HEK293 (cell line): ENCODE data around the gene DNAAF5.
"Not testable (repeated sequence)": the region's sequence is repeated elsewhere in the genome, so short reads cannot be mapped to it uniquely, and the experiment has no call there.

Experiments
- CTCF ChIA-PET: fragments of 350-600 bp; formaldehyde crosslinking; extraction: SDS; loops from one replicate; lab custom pipeline; 2021; ENCODE audit warnings: antibody characterized with exemption; lab: Yijun Ruan, JAX
- POLR2A ChIA-PET: fragments of 300-600 bp; formaldehyde crosslinking; extraction: SDS; loops from one replicate; lab custom pipeline; 2020; ENCODE audit warnings: antibody characterized with exemption, inconsistent platforms; lab: Yijun Ruan, JAX
- H3K27ac ChIP-seq: fragments of 200-500 bp; sonication (Bioruptor generic); 2 replicates; pipeline ENCODE4 v1.5.1; 2014; ENCODE audit warnings: low read depth, low read length, control low read depth, inconsistent platforms; ENCODE audit errors: extremely low read depth
- H3K36me3 ChIP-seq, 2 experiments: fragments of 200-500 bp in 1 of 2; sonication (Bioruptor generic) in 1 of 2; 1 replicate in 1 of 2; 2 replicates in 1 of 2; pipeline ENCODE4 v1.5.1; 2014 to 2017; ENCODE audit warnings: inconsistent platforms in 2 of 2, low read length in 2 of 2; ENCODE audit not compliant: control insufficient read depth in 2 of 2, insufficient read depth in 1 of 2
- H3K4me1 ChIP-seq: fragments of 200-500 bp; sonication (Bioruptor generic); 2 replicates; pipeline ENCODE4 v1.5.1; 2014; ENCODE audit warnings: mild to moderate bottlenecking, low read length, inconsistent platforms; ENCODE audit not compliant: control insufficient read depth, insufficient read depth
- H3K4me3 ChIP-seq: 2 replicates; pipeline ENCODE4 v1.5.1; 2011; ENCODE audit warnings: low read depth, mild to moderate bottlenecking, control low read depth, low read length, moderate library complexity
- H3K9me3 ChIP-seq: fragments of 200-500 bp; sonication (Bioruptor generic); 2 replicates; pipeline ENCODE4 v1.5.1; 2014; ENCODE audit warnings: low read depth, low read length, inconsistent platforms; ENCODE audit not compliant: control insufficient read depth, insufficient read depth
- GLIS1 ChIP-seq: fragments of 450-650 bp; formaldehyde crosslinking; IDR thresholded peaks from 2 replicates; pipeline ENCODE4 v1.5.1; 2016; ENCODE audit warnings: missing biosample characterization, missing genetic modification characterization
- MYNN ChIP-seq: fragments of 450-650 bp; formaldehyde crosslinking; IDR thresholded peaks from 2 replicates; pipeline ENCODE4 v1.5.1; 2016; ENCODE audit warnings: missing biosample characterization, missing genetic modification characterization, borderline replicate concordance
- OVOL3 ChIP-seq: fragments of 450-650 bp; formaldehyde crosslinking; IDR thresholded peaks from 2 replicates; pipeline ENCODE4 v1.5.1; 2016; ENCODE audit warnings: missing biosample characterization, missing genetic modification characterization
- SCRT2 ChIP-seq: fragments of 450-650 bp; formaldehyde crosslinking; IDR thresholded peaks from 2 replicates; pipeline ENCODE4 v1.5.1; 2016; ENCODE audit warnings: missing biosample characterization, missing genetic modification characterization
- ZBTB7A ChIP-seq: fragments of 450-650 bp; formaldehyde crosslinking; IDR thresholded peaks from 2 replicates; pipeline ENCODE4 v1.5.1; 2016; ENCODE audit warnings: low read depth, missing biosample characterization, missing genetic modification characterization
- ZFP3 ChIP-seq: fragments of 450-650 bp; formaldehyde crosslinking; IDR thresholded peaks from 2 replicates; pipeline ENCODE4 v1.5.1; 2016; ENCODE audit warnings: low read depth, missing biosample characterization, missing genetic modification characterization
- ZNF132 ChIP-seq: fragments of 450-650 bp; formaldehyde crosslinking; IDR thresholded peaks from 2 replicates; pipeline ENCODE4 v1.5.1; 2017; ENCODE audit warnings: missing biosample characterization, missing genetic modification characterization, borderline replicate concordance
- ZNF16 ChIP-seq: fragments of 450-650 bp; formaldehyde crosslinking; IDR thresholded peaks from 2 replicates; pipeline ENCODE4 v1.5.1; 2016; ENCODE audit warnings: low read depth, missing biosample characterization, missing genetic modification characterization
- ZNF19 ChIP-seq: fragments of 450-650 bp; formaldehyde crosslinking; IDR thresholded peaks from 2 replicates; pipeline ENCODE4; 2016; ENCODE audit warnings: missing biosample characterization, missing genetic modification characterization, low read depth
- ZNF221 ChIP-seq: fragments of 450-650 bp; formaldehyde crosslinking; IDR thresholded peaks from 2 replicates; pipeline ENCODE4 v1.5.1; 2017; ENCODE audit warnings: missing biosample characterization, missing genetic modification characterization, borderline replicate concordance
- ZNF530 ChIP-seq: fragments of 450-650 bp; formaldehyde crosslinking; IDR thresholded peaks from 2 replicates; pipeline ENCODE4 v1.5.1; 2016; ENCODE audit warnings: low read depth, missing biosample characterization, missing genetic modification characterization
- ZNF585B ChIP-seq: fragments of 450-650 bp; formaldehyde crosslinking; IDR thresholded peaks from 2 replicates; pipeline ENCODE4 v1.5.1; 2016; ENCODE audit warnings: missing biosample characterization, missing genetic modification characterization
- ZNF600 ChIP-seq: fragments of 450-650 bp; formaldehyde crosslinking; IDR thresholded peaks from 2 replicates; pipeline ENCODE4 v1.5.1; 2016; ENCODE audit warnings: missing biosample characterization, missing genetic modification characterization
- ZNF658 ChIP-seq: fragments of 450-650 bp; formaldehyde crosslinking; IDR thresholded peaks from 2 replicates; pipeline ENCODE4; 2016; ENCODE audit warnings: missing biosample characterization, missing genetic modification characterization
- ZNF677 ChIP-seq: fragments of 450-650 bp; IDR thresholded peaks from 2 replicates; pipeline ENCODE4 v1.5.0; 2018; ENCODE audit warnings: missing biosample characterization, mild to moderate bottlenecking, missing genetic modification characterization, moderate library complexity
- ZNF777 ChIP-seq: fragments of 450-650 bp; formaldehyde crosslinking; IDR thresholded peaks from 2 replicates; pipeline ENCODE4 v1.5.1; 2017; ENCODE audit warnings: missing biosample characterization, missing genetic modification characterization, borderline replicate concordance
- ZNF843 ChIP-seq: fragments of 450-650 bp; formaldehyde crosslinking; IDR thresholded peaks from 2 replicates; pipeline ENCODE4 v1.5.1; 2016; ENCODE audit warnings: missing biosample characterization, missing genetic modification characterization
- ZSCAN16 ChIP-seq: fragments of 450-650 bp; formaldehyde crosslinking; IDR thresholded peaks from 2 replicates; pipeline ENCODE4 v1.5.1; 2016; ENCODE audit warnings: missing biosample characterization, missing genetic modification characterization
- ZSCAN4 ChIP-seq: fragments of 450-650 bp; formaldehyde crosslinking; IDR thresholded peaks from 2 replicates; pipeline ENCODE4 v1.5.1; 2017; ENCODE audit warnings: missing biosample characterization, missing genetic modification characterization

The DNAAF5 gene

GRCh38 chr7:750111-750905 lies 23.8 kb downstream of the DNAAF5 start:
- POLR2A ChIA-PET, result no interaction called here
- no peaks in the 10 kb centered on the region for H3K4me1 ChIP-seq
- H3K36me3 ChIP-seq, result peaks cover 0 to 55% of the 10 kb centered on the region in 2 experiments; a peak in 2 of 3 replicates
- no peaks in the 10 kb centered on the region for H3K9me3 ChIP-seq
- CTCF ChIA-PET, result no interaction called here
- H3K4me3 ChIP-seq, result no peak overlapping the region
- H3K27ac ChIP-seq, result no peak overlapping the region
- TF ChIP-seq ZNF132 (tag by site-specific recombination) (no peak), ZFP3 (tag by site-specific recombination) (no peak), ZNF658 (tag by site-specific recombination) (no peak), ZNF777 (tag by site-specific recombination) (no peak), ZNF843 (no peak), ZNF19 (tag by site-specific recombination) (no peak), ZBTB7A (tag by site-specific recombination) (no peak), ZNF585B (tag by site-specific recombination) (no peak), ZNF530 (tag by site-specific recombination) (no peak), ZNF221 (tag by site-specific recombination) (no peak), ZNF16 (tag by site-specific recombination) (no peak), ZNF677 (tag by site-specific recombination) (no peak), OVOL3 (tag by site-specific recombination) (no peak), MYNN (tag by site-specific recombination) (no peak)

GRCh38 chr7:751826-752225 lies 25.3 kb downstream of the DNAAF5 start:
- Histone ChIP-seq H3K27ac (no peak overlapping the region), H3K9me3 (no peaks in the 10 kb centered on the region), H3K4me1 (no peaks in the 10 kb centered on the region), H3K4me3 (no peak overlapping the region), H3K36me3 (peaks cover 0 to 65% of the 10 kb centered on the region in 2 experiments; a peak in 2 of 3 replicates)
- no peak for TF ChIP-seq SCRT2 (tag by site-specific recombination)
- TF ChIP-seq GLIS1 (tag by site-specific recombination), result no peak
- TF ChIP-seq ZNF600 (tag by site-specific recombination), result no peak
- POLR2A ChIA-PET, result no interaction called here
- CTCF ChIA-PET, result no interaction called here

- H3K27ac ChIP-seq, H3K4me1 ChIP-seq, H3K9me3 ChIP-seq, H3K4me3 ChIP-seq, POLR2A ChIA-PET: not testable (repeated sequence)
- CTCF ChIA-PET, result interaction anchor here (1.0 kb wide), 1 partner anchor 21 kb away, joined by 3 read pairs; no protein-coding TSS in a partner anchor
- peaks cover 0 to 69% of the 10 kb centered on the region in 2 experiments; a peak in 2 of 3 replicates for H3K36me3 ChIP-seq
Measured at GRCh38 chr7:752256-752655, 25.8 kb downstream of the DNAAF5 start.

GRCh38 chr7:753190-753589 lies 26.7 kb downstream of the DNAAF5 start:
- POLR2A ChIA-PET, result no interaction called here
- no peak for TF ChIP-seq ZSCAN16 (tag by site-specific recombination)
- TF ChIP-seq ZSCAN4 (tag by site-specific recombination), result no peak
- H3K36me3 ChIP-seq, result peaks cover 0 to 78% of the 10 kb centered on the region in 2 experiments; a peak in 2 of 3 replicates
- H3K4me3 ChIP-seq, result no peak overlapping the region
- no peaks in the 10 kb centered on the region for H3K9me3 ChIP-seq
- CTCF ChIA-PET, result interaction anchor here (1.0 kb wide), 1 partner anchor 22 kb away, joined by 3 read pairs; no protein-coding TSS in a partner anchor
- no peak overlapping the region for H3K27ac ChIP-seq
- no peaks in the 10 kb centered on the region for H3K4me1 ChIP-seq
